HG03439 (cell line): Measurements from ENCODE around the gene SPRN.
A peak's percentile ranks its signal among the peaks of the same experiment; 100 is the strongest.
"Not testable (repeated sequence)": the region's sequence is repeated elsewhere in the genome, so short reads cannot be mapped to it uniquely, and the experiment has no call there.

ENCODE experiments used
- ATAC-seq: cut with Tn5 transposase; IDR thresholded peaks from one replicate; pipeline ENCODE4 v1.9.1; 2021; ENCODE audit warnings: mild to moderate bottlenecking, moderate library complexity; ENCODE audit not compliant: unreplicated experiment

The SPRN gene

DNA sequence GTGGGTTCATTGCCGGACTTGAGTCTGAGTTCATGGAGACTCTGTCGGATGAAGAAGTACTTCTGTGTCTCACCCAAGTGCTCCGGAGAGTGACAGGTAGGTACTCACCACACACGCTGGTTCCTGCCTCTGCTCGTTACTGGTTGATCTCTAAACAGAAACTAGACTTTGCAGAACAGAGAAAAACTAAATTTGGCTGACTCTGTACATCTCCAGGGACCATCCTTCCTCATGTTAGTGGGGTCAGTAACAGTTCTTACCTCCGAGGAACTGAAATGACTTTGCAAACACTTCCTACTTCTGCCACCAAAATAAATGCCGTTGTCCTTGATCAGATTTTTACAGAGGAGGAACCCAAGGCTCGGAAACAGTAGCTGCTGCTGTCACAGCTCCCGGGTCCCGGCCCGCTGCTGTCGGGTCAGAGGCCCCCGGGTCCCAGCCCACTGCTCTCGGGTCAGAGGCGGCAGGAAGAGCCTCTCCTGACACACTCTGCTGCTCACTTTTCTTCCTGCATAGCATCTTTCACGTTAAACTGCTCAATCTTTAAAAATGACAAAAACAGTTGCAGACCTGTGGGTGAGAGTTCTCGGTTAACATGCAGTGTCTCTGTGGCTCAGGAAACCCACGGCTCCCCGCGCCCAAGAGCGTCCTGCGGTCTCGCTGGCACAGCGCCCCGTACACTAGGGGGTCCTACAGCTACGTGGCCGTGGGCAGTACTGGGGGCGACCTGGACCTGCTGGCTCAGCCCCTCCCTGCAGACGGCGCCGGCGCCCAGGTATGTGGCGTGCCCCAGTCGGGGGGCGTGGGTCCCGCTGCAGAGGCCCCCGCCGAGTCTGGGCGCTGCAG, 35.2 kb downstream of the SPRN start:
- ATAC-seq = peak; percentile 76

DNA sequence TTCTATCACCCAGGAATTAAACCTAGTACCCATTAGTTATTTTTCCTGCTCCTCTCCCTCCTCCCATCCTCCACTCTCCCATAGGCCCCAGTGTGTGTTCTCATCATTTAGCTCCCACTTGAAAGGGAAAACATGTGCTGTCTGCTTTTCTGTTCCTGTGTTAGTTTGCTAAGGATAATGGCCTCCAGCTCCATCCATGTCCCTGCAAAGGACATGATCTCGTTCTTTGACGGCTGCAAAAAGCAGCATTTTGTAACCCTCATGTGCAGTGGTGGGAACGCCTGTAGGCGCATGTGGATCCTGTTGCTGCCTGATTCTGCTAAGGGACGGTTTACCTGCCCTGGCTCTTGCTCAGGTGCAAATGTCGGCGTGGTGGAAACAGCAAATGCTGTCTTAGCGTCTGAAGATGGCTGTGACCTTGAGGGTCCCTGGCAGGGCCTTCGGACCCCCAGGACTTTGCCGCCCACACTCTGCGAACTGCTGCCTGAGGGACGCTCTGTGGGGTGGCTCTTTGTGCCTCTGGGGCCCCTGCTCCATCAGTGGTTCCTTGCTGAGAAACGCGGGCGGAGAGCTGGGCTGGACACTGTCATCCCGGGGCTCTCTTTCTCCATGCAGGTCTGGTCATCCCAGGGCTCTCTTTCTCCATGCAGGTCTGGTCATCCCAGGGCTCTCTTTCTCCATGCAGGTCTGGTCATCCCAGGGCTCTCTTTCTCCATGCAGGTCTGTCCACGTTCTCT, 36.0 kb downstream of the SPRN start:
- ATAC-seq = peak; percentile 1

GRCh38 chr10:133386951-133387350, 37.5 kb downstream of the SPRN start:
- ATAC-seq = not testable (repeated sequence)

DNA sequence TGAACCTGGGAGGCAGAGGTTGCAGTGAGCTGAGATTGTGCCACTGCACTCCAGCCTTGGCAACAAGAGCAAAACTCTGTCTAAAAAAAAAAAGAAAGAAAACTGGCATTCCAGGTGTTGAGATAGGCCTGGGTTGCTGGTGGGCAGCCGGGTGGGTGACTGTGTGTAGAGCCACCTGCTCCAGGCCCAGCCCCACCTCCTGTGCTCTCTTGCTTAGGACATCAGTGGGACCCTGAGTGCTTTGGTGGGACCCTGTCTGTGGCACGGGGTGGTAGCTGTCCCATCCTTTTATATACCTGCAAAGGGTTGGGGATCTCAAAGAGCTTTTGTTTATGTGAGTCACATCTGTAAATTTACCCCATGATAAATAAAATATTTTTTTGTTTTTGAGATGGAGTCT, 39.2 kb downstream of the SPRN start:
- no peak for ATAC-seq

DNA sequence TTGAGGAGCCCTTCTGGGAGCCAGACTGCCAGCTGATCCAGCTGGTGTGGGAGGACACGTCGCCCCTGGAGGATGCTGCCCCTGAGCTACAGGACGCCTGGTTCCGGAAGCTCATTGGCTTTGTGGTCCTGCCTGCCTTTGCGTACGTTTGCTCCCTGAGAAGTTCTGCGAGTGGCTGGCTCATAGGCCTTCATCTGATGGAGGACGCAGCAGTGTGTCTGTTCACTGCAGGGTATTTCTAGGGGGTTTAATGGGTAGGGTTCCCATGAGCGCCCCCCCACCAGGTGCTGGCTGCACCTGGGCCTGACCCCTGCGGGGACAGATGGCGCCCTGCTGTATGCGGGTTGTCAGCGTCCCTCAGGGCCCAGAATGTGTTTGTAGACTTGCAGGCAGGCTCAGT, 40.4 kb downstream of the SPRN start:
- ATAC-seq = no peak

DNA sequence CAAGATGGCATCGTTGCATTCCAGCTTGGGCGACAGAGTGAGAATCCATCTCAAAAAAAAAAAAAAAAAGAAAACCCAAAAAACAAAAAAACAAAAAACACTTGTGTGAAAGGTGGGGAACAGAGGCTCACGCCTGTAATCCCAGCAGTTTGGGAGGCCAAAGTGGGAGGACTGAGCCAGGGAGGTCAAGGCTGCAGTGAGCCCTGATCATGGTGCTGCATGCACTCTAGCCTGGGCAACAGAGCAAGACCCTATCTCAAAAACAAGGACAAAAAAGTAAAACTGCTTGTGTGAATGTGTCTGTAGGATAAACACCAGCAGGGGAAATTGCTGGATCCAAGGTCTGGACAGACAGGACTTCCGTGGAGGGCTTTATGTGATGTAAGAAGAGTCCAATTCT, 40.9 kb downstream of the SPRN start:
- ATAC-seq = no peak

DNA sequence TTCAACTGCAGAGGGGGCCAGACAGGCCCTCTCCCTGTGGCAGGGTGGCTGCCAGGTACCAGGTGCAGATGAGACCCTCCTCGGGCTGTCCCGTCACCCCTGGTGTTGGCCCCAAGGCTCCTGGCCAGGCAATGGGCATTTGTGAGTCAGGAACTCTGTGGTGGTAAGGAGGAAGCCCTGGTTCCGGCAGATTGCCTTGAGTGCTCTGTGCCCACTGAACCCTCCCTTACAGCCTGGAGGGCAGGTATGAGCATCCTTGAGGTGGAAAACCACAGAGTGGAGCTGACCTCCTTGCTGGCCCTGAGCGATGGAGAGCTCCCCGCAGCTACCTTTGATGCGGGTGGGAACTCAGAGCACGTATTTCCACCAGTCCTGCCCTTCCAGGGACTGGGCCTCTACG, 43.4 kb downstream of the SPRN start:
- no peak for ATAC-seq

DNA sequence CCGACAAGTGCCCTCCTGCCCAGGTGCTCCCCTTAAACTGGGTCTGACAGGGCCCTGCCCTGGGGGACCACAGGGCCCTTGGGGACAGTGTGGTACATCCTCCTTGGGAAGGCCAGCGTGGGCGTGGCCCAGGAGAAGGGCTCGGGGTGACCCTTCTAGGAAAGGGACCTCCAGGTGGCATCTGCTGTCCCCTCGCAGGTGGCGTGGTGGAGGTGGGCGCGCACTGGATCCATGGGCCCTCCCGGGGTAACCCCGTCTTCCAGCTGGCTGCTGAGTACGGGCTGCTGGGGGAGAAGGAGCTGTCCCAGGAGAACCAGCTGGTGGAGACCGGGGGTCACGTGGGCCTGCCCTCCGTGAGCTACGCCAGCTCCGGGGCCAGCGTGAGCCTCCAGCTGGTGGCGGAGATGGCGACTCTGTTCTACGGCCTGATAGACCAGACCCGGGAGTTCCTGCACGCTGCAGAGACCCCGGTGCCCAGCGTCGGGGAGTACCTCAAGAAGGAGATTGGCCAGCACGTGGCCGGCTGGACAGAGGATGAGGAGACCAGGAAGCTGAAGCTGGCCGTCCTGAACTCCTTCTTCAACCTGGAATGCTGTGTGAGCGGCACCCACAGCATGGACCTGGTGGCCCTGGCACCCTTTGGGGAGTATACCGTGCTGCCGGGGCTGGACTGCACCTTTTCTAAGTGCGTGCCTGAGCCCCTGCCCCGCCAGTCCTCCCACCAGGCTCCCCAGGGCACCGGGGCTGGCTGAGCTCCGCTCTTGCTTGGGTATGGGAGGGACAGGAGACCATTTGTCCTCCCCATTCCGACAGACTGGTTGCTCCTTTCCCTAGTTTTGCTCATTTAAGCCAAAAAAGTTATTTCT, 44.4 kb downstream of the SPRN start:
- ATAC-seq = no peak

DNA sequence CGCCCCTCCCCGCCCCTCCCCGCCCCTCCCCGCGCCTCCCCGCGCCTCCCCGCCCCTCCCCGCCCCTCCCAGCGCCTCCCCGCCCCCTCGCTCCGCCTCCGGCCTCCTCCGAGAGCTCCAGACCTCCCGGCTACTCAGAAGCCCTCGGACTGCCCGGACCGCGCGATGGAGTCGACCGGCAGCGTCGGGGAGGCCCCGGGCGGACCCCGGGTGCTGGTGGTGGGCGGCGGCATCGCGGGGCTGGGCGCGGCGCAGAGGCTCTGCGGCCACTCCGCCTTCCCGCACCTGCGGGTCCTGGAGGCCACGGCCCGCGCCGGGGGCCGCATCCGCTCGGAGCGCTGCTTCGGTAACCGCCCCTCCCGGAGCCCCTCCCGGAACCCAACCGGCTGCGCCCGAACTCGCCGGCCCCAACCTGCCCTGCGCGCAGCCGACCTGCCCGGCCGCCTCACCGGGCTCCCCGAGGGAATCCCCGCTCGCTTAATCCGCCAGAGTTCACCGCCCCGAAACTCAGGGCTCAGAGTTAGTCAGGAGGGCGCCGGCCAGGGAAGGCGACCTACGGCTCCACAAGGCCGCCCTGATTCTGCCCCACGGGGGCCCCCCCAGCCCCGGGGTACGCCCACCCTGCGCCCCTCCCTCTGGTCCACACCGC, 45.1 kb downstream of the SPRN start, which contains the start of gene PAOX:
PAOX (plus strand) TSS at position 111 of the 649 bp plus-strand sequence; CDS start at position 166, 55 bp downstream.
- peak; percentile 50 for ATAC-seq

DNA sequence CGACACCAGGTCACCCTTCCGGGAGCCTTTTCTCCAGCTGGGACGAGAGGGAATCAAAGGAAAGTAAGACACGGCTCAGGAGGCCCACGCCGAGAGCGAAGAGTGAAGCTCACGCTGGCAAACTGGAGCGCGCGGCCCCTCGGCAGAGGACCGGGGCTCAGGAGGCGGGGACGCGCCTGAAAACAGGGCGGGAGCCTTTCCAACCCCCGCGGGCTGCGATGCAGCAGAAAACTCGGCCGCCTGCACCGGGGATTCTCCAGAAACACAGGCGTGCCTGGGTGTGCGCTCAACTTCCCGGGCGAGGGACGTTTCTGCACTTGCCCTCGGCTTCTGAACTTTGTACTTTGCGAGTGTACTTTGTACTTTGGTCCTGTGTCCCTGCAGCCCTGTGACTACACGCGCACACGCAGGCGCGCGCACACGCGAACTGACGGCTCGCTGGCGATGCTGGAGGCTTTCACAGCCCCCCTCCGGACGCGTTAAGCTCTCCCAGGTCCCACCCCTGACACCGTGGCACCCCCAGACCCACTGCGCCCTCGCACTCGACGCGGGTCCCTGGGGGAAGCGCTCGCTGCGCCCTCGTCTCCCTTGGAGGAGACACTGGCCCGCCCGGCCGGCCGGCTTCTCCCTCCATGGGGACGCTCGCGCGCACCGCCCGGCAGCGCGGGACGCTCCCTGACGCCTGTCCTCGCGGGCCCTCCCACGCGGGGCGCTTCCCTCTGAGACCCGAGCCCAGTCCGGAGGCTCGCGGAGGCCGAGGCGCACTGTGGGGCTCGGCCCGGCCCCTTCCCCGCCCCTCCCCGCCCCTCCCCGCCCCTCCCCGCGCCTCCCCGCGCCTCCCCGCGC, 46.0 kb downstream of the SPRN start:
- peak; percentile 35 for ATAC-seq

GRCh38 chr10:133377818-133378250, 46.6 kb downstream of the SPRN start:
- ATAC-seq = no peak

- ATAC-seq = no peak
Observed at GRCh38 chr10:133377025-133377817, 47.2 kb downstream of the SPRN start.

DNA sequence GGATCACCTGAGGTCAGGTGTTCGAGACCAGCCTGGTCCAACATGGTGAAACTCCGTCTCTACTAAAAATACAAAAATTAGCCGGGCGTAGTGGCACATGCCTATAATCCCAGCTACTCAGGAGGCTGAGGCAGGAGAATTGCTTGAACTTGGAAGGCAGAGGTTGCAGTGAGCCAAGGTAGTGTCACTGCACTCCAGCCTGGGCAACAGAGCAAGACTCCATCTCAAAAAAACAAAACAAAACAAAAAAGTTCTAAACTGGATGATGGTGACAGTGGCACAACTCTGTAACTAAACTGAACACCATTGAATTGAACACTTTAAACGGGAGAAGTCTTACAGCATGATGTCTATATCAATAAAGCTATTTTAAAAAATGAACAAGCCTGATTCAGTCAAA, 48.2 kb downstream of the SPRN start:
- ATAC-seq = not testable (repeated sequence)

GRCh38 chr10:133375357-133376115, 48.9 kb downstream of the SPRN start:
- ATAC-seq = no peak

DNA sequence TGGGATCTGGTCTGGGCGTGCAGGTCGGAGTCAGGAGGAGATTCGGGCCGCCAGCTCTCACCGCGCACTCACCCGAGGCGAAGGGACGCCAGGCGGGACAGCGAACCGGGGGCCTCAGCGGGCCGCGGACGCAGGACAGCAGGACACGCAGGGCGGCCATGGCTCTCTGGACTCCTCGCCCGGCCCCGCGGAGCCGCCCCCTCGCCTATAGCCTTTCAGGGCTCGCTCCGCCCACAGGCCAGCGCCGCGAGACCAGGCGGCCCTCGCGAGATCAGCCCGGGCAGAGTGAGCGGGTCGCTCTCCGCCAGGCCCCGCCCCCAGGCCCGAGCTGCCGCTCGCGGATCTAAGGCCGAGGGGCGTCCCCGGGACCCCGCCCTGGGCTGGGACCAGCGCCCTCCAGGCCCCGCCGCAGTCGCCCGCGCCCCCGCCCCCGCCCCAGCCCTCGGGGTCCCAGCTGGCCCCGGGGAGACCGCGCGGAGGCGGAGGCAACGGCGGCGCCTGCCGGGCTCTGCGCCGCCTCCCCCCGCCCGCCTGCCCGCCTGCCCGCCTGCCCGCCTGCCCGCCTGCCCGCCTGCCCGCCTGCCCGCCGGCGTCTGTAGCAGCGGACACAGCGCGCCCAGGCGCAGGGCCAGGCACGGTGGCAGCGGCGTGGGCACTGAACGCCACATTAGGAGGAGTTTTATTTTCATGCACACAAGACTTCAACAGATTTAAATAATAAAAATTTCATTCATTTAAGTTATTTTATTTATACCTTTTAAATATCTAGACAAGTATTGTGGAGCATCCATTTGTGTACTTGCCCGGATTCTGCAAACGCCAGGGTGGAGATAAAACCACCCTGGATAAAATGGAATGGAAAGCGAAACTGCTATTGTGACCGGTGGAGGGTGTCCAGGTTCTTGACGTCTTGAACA, 51.0 kb downstream of the SPRN start, which contains the start of gene ECHS1:
ECHS1 (minus strand) TSS at position 181 of the 917 bp plus-strand sequence; CDS start at position 160, 21 bp downstream.
- ATAC-seq = peak; percentile 93

DNA sequence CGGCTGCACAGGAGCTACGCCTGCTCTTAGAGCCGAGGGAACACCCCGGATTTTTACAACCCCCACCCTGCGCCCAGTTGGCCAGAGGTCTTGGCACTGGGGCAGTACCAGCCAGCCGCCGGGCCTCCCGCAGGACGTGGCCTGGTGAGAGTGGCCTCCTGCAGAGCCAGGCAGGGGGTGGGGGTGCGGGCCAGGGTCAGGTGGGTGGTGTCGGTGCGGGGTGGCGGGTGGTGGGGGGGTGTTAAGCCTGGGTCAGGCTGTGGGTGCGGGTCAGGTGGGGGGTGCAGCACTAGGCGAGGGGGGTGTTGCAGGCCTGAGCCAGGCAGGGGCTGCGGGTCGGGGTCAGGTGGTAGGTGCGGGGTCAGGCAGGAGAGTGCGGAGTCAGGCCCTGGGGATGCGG, 51.9 kb downstream of the SPRN start:
- ATAC-seq = no peak
